Lower leg skin (tissue), 4 donors: ENCODE data around the gene GNG2. TPM values are rescaled to one million over a fixed set of nuclear protein-coding genes. Genes with fewer than 3 reads are reported as not detected.

ENCODE experiments used
- DNase-seq, 2 donors: peaks; one replicate each; pipeline ENCODE4 v3.0.0-alpha.2; 2019; ENCODE audit warnings: low spot score in 2 of 2
- H3K4me3 ChIP-seq: fragments of 200-600 bp; sonication (generic); 2 replicates; pipeline ENCODE4 v1.5.1; 2017; ENCODE audit warnings: mild to moderate bottlenecking, low read depth; ENCODE audit not compliant: poor library complexity, severe bottlenecking
- CTCF ChIP-seq, 3 donors: fragments of 450-650 bp; IDR thresholded peaks; one replicate each; pipeline ENCODE4 v1.5.1; 2016; ENCODE audit warnings: antibody characterized with exemption in 3 of 3, mild to moderate bottlenecking in 3 of 3, moderate library complexity in 2 of 3
- POLR2A ChIP-seq, 2 donors: fragments of 450-650 bp; IDR thresholded peaks; one replicate each; pipeline ENCODE4 v1.6.1; 2016 to 2017; ENCODE audit warnings: antibody characterized with exemption in 2 of 2, mild to moderate bottlenecking in 1 of 2, moderate library complexity in 1 of 2
- WGBS, 2 donors: methylation state at CpG; one replicate each; pipeline ENCODE4 v1.1.5; 2018; 5-methylcytosine and 5-hydroxymethylcytosine counted together
- intact Hi-C: fragments of 100-400 bp; cut with DNase I; formaldehyde crosslinking; loops from one replicate; pipeline ENCODE4 v1.15.0; 2023; ENCODE audit warnings: low total_unique reads
- total RNA-seq, 4 donors: library from RNA; depleted of rRNA; stranded (reverse); fragments of >200 nt; gene quantifications; one replicate each; pipeline ENCODE4 v1.1.0, GENCODE V29; 2016

GNG2 gene
- total RNA-seq, 4 donors from 2014 or later: 4.0 to 6.6 (median 5.0) TPM

DNA sequence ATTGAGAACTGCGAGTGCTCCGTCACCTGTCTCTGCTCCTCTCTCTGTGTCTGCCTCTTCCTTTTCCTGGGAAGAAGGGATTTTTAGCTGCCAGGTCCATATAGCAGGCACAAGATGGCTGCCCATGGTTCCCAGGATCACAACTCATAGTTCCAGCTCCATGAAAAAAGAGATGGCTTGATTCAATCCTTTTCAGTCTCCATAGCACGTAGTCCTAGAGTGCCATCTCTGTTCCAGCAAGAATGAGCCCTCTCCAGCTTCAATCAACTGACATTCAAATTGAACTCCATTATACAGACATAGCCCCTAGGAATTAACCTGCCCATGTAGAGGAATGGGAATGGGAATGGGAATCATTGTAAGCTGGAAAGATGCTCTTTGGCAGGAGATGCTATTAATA, 94.2 kb downstream of the GNG2 start:
- no peak for DNase-seq
- WGBS, 2 donors: 88 to 95% methylated on average over 3 of the region's 3 CpGs
- H3K4me3 ChIP-seq: no peak overlapping the region
- intact Hi-C loops: no loop called here
- no peak for TF ChIP-seq POLR2A (IDR thresholded peaks at IDR 0.05)
- TF ChIP-seq CTCF (IDR thresholded peaks at IDR 0.05): no peak

GRCh38 chr14:51957950-51958349, 97.5 kb downstream of the GNG2 start:
- TF ChIP-seq CTCF (IDR thresholded peaks at IDR 0.05): no peak
- no peak for TF ChIP-seq POLR2A (IDR thresholded peaks at IDR 0.05)
- no peak for DNase-seq
- 42 to 45% methylated on average over 2 of the region's 2 CpGs for WGBS, 2 donors
- intact Hi-C loops: no loop called here
- H3K4me3 ChIP-seq: no peak overlapping the region

GRCh38 chr14:51959928-51960327, 99.5 kb downstream of the GNG2 start:
- no peak for TF ChIP-seq CTCF (IDR thresholded peaks at IDR 0.05)
- TF ChIP-seq POLR2A (IDR thresholded peaks at IDR 0.05): no peak
- intact Hi-C loops: no loop called here
- H3K4me3 ChIP-seq: no peak overlapping the region
- 98 to 100% methylated on average over 1 of the region's 1 CpG for WGBS, 2 donors
- DNase-seq: no peak

DNA sequence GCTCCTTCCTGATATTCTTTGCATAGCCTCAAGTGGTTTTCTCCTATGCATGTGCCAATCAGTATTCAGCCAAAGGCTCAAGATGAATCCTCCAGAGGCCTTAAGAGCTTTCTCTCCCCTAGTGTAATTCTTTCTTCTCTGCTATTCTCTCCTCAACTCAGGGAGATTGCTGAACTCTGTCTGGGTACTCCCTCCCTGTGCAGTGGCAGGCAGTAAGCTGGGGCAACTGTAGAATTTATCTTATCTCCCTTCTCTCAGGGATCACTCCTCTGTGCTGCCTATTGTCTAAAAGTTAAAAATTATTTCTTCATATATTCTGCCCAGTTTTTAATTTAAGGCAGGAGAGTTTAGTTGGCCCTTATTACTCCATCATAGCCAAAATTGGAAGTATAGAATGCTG, 100.5 kb downstream of the GNG2 start:
- no peak for DNase-seq
- no peak overlapping the region for H3K4me3 ChIP-seq

DNA sequence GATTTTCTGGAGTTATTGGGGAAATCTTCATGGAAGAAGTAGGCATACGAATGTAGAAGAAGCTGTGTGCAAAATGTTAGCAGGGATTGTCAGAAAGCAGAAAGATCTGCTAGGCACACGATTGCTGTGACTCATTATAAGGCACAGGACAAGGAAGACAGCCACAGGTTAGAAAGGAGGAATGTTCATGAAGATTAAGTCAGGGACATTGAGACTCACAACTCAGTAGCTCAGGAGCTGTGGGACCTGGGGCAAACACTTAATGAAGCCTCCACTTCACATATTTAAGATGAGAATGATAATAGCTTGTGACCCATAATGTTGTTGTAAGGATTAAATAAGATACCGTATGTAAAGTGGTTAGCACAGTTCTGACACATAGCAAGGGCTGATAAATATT, 102.3 kb downstream of the GNG2 start:
- TF ChIP-seq CTCF (IDR thresholded peaks at IDR 0.05) (no peak), POLR2A (IDR thresholded peaks at IDR 0.05) (no peak)
- DNase-seq: no peak
- 13 to 38% methylated on average over 3 of the region's 3 CpGs for WGBS, 2 donors
- H3K4me3 ChIP-seq: no peak overlapping the region
- intact Hi-C loops: no loop called here

More for the DNA sequence above, 100.5 kb downstream of the GNG2 start:
- intact Hi-C loops: no loop called here
- TF ChIP-seq POLR2A (IDR thresholded peaks at IDR 0.05) (no peak), CTCF (IDR thresholded peaks at IDR 0.05) (no peak)

- intact Hi-C loops: no loop called here
- no peak for DNase-seq
- WGBS, 2 donors: 10 to 17% methylated on average over 4 of the region's 4 CpGs
- TF ChIP-seq CTCF (IDR thresholded peaks at IDR 0.05): no peak
- TF ChIP-seq POLR2A (IDR thresholded peaks at IDR 0.05): no peak
- no peak overlapping the region for H3K4me3 ChIP-seq
Measured at GRCh38 chr14:51963286-51963685, 102.9 kb downstream of the GNG2 start.
